Transverse colon (tissue), 3 donors: ENCODE data around the gene XPOT.

ENCODE experiments used
- CTCF ChIP-seq, 5 experiments: fragments of 200-600 bp in 3 of 5; fragments of 450-650 bp in 2 of 5; sonication (generic) in 3 of 5; IDR thresholded peaks; 1 replicate in 2 of 5; 2 replicates in 3 of 5; pipeline ENCODE4 v1.5.1; 2016 to 2017; ENCODE audit warnings: antibody characterized with exemption in 5 of 5, inconsistent platforms in 3 of 5, mild to moderate bottlenecking in 2 of 5, moderate library complexity in 1 of 5
- POLR2A ChIP-seq: fragments of 450-650 bp; IDR thresholded peaks from one replicate; pipeline ENCODE4 v1.6.1; 2016; ENCODE audit warnings: antibody characterized with exemption, mild to moderate bottlenecking, moderate library complexity

DNA sequence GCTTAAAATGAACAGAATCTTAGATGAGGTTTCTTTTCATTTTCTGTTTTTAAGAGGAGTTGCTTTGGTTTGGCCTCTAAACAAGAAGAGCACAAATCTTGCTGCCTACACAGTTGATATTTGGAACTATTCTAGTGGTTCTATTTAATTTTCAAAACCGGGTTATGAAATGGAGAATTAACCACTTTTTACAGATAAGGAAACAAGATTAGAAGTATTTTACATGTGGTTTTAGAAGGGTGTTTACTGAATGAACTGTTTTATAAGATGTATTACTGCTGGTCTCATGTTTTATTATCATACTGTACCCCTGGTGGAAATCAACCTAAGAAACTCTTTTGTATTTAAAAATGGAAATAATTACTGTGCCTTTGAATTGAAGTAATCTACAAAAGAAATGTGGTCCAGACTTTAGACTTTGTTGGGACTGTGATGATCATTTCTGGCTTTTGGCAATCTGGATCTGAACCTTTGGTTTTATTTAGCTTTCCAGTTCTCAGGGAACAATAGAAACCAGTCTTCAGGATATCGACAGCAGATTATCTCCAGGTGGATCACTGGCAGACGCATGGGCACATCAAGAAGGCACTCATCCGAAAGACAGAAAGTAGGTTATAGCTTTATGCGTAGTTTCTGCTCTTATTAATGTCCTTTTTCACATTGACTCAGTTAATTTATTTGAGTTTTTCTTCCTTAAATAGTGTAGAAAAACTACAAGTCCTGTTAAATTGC is 91.0 kb downstream of the XPOT start:
- TF ChIP-seq CTCF (IDR thresholded peaks at IDR 0.05) (no peak), POLR2A (no peak)
